ENCODE results near the gene TSLP. TPM values are rescaled to one million over a fixed set of nuclear protein-coding genes. Genes with fewer than 3 reads are reported as not detected.

Gene TSLP
- total RNA-seq, 1 experiment from 2014 or later: not detected

DNA sequence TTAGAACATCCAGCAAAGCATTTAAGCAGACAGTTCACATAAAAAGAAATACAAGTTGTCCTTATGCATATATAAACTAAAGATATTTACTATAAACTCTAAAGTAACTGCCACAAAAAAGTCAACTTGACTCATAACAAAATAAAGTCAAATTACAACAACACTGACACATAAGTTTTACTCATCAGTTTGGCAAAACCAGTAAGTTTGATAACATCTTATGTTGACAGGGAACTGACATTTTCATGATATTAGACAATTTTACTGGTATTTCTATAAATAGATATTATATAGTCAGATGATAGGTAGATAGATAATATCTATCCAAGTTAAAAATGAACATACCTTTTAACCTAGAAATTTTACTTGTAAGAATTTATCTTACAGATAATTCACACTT is 9.9 kb upstream of the TSLP start:
- Histone ChIP-seq H3K79me2 (ENCODE audit: low read length) (no peaks in the 10 kb centered on the region), H3K4me2 (ENCODE audit: low read length) (peak overlapping the region; percentile 62), H3K9me2 (replicated peaks; ENCODE audit: low read length) (no peaks in the 10 kb centered on the region), H3K36me3 (ENCODE audit: low read depth, low read length) (no peaks in the 10 kb centered on the region), H3K27ac (ENCODE audit: low read length) (peak overlapping the region; percentile 79), H3K9ac (ENCODE audit: low read length) (peak overlapping the region; percentile 55; the same call in 1 of the 2 replicates), H3K4me1 (ENCODE audit: insufficient read depth, low read length) (peaks cover 50% of the 10 kb centered on the region), H3K27me3 (ENCODE audit: low read length) (no peaks in the 10 kb centered on the region), H2AFZ (ENCODE audit: low read length) (no peak overlapping the region), H3K9me3 (ENCODE audit: low read length) (no peaks in the 10 kb centered on the region), H4K20me1 (ENCODE audit: low read length) (no peaks in the 10 kb centered on the region), H3F3A (ENCODE audit: low read length, unreplicated experiment) (no peaks in the 10 kb centered on the region), H3K4me3 (ENCODE audit: low read length) (no peak overlapping the region)
- ATAC-seq: peak; percentile 62
- POLR2A ChIA-PET (ENCODE audit: unreplicated experiment): no interaction called here
- CTCF ChIA-PET: interaction anchor here (0.6 kb wide), 1 partner anchor 271 kb away, joined by 3 read pairs; no protein-coding TSS in a partner anchor
- no peak for TF ChIP-seq EZH2 (IDR thresholded peaks at IDR 0.05; ENCODE audit: low read length, unreplicated experiment)
- TF ChIP-seq, protein P1, sequence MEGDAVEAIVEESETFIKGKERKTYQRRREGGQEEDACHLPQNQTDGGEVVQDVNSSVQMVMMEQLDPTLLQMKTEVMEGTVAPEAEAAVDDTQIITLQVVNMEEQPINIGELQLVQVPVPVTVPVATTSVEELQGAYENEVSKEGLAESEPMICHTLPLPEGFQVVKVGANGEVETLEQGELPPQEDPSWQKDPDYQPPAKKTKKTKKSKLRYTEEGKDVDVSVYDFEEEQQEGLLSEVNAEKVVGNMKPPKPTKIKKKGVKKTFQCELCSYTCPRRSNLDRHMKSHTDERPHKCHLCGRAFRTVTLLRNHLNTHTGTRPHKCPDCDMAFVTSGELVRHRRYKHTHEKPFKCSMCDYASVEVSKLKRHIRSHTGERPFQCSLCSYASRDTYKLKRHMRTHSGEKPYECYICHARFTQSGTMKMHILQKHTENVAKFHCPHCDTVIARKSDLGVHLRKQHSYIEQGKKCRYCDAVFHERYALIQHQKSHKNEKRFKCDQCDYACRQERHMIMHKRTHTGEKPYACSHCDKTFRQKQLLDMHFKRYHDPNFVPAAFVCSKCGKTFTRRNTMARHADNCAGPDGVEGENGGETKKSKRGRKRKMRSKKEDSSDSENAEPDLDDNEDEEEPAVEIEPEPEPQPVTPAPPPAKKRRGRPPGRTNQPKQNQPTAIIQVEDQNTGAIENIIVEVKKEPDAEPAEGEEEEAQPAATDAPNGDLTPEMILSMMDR (conservative IDR thresholded peaks at IDR 0.05; ENCODE audit: low read depth, low read length): no peak
- no peak for TF ChIP-seq EZH2phosphoT487 (IDR thresholded peaks at IDR 0.05; ENCODE audit: borderline replicate concordance, low read length)
- intact Hi-C loops (cut with micrococcal nuclease): loop anchor here (1.0 to 5.0 kb wide), 4 partner anchors 93 to 209 kb away; no protein-coding TSS in a partner anchor
- no TSS peak for BruUV-seq (replicated peaks)
- DNase-seq: peak; percentile 90

DNA sequence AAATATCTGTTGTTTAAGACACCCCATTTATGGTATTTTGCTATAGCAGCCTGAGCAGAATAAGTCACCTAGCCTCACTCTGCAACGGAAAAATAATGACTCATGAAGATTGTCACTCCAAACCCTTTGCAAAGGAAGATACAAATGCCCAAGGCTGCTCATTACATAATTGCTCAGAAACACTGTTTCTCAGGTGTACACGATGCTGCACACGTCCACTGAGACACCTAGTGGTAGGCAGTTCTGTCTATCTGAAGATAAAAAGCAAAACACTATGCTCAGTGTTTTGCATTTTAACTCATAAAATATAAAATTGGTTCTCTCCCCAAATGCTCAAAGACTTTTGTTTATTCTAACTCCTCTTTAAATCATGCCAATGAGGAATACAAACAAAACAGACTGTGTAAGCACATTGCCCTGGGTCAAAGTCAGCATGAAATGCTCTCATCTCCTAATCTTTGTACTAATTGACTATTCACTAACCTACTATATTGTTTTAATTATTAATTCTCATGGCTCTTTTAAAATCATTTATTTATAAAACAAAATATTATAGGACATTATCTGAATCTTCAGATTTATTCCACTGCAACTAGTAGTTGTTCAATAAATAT is 7.7 kb upstream of the TSLP start:
- peak; percentile 83 for ATAC-seq
- Histone ChIP-seq H3K9me3 (ENCODE audit: low read length) (no peaks in the 10 kb centered on the region), H3K4me2 (ENCODE audit: low read length) (peak overlapping the region; percentile 28), H3K9ac (ENCODE audit: low read length) (no peak overlapping the region), H3K4me1 (ENCODE audit: insufficient read depth, low read length) (peaks cover 33% of the 10 kb centered on the region), H3F3A (ENCODE audit: low read length, unreplicated experiment) (no peaks in the 10 kb centered on the region), H2AFZ (ENCODE audit: low read length) (no peak overlapping the region), H3K27me3 (ENCODE audit: low read length) (no peaks in the 10 kb centered on the region), H4K20me1 (ENCODE audit: low read length) (no peaks in the 10 kb centered on the region), H3K36me3 (ENCODE audit: low read depth, low read length) (no peaks in the 10 kb centered on the region), H3K79me2 (ENCODE audit: low read length) (no peaks in the 10 kb centered on the region), H3K27ac (ENCODE audit: low read length) (peak overlapping the region; percentile 28; the same call in 1 of the 2 replicates), H3K9me2 (replicated peaks; ENCODE audit: low read length) (no peaks in the 10 kb centered on the region), H3K4me3 (ENCODE audit: low read length) (no peak overlapping the region)
- no TSS peak for BruUV-seq (replicated peaks)
- peak; percentile 93 for DNase-seq
- TF ChIP-seq EZH2 (IDR thresholded peaks at IDR 0.05; ENCODE audit: low read length, unreplicated experiment): no peak
- TF ChIP-seq, protein P1 (conservative IDR thresholded peaks at IDR 0.05; ENCODE audit: low read depth, low read length): peak; percentile 95
- intact Hi-C loops (cut with micrococcal nuclease): loop anchor here (1.0 to 5.0 kb wide), 5 partner anchors 164 to 307 kb away; no protein-coding TSS in a partner anchor
- CTCF ChIA-PET: no interaction called here
- POLR2A ChIA-PET (ENCODE audit: unreplicated experiment): no interaction called here

DNA sequence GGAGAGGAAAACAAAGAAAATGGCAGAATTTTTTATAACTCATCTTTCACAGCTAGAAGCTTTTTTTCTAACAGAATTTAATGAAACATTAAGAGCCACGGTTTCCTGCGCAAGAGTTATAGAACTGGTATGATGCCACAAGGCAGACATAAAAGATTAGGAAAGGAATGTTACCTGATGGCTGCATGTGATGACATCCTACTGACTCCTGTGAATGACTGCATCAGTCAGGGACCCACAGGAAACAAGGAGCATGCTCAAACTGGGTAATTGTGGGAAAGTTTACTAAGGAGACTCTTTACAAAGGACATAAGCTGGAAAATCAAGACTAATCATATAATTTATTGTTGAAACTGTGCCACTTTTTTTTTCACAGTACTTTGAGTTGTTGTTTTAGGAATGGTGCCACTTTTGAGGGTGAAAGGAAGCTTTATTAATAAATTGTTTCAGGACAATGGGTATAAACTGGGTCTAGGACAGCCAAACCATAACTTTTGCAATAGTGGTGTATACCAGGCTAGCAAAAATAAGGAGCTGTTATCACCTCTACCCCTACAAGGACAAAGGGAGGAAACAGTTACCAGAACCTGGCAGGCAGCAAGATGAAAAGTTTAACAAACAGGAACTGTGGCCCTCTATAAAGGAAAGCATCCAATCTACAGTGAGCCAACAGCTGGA is 5.1 kb upstream of the TSLP start:
- H3F3A ChIP-seq (ENCODE audit: low read length, unreplicated experiment): no peaks in the 10 kb centered on the region
- no peaks in the 10 kb centered on the region for H3K27me3 ChIP-seq (ENCODE audit: low read length)
- no peaks in the 10 kb centered on the region for H3K36me3 ChIP-seq (ENCODE audit: low read depth, low read length)
- CTCF ChIA-PET: no interaction called here
- no peak for ATAC-seq
- H3K4me1 ChIP-seq (ENCODE audit: insufficient read depth, low read length): peaks cover 24% of the 10 kb centered on the region
- DNase-seq: peak; percentile 23
- H3K27ac ChIP-seq (ENCODE audit: low read length): no peak overlapping the region
- intact Hi-C loops (cut with micrococcal nuclease): no loop called here
- no peaks in the 10 kb centered on the region for H4K20me1 ChIP-seq (ENCODE audit: low read length)
- H3K9me3 ChIP-seq (ENCODE audit: low read length): no peaks in the 10 kb centered on the region
- POLR2A ChIA-PET (ENCODE audit: unreplicated experiment): no interaction called here
- no TSS peak for BruUV-seq (replicated peaks)
- no peak overlapping the region for H3K9ac ChIP-seq (ENCODE audit: low read length)
- H3K4me3 ChIP-seq (ENCODE audit: low read length): no peak overlapping the region
- no peak overlapping the region for H3K4me2 ChIP-seq (ENCODE audit: low read length)
- H3K9me2 ChIP-seq (replicated peaks; ENCODE audit: low read length): no peaks in the 10 kb centered on the region
- H3K79me2 ChIP-seq (ENCODE audit: low read length): no peaks in the 10 kb centered on the region
- TF ChIP-seq, protein P1 (conservative IDR thresholded peaks at IDR 0.05; ENCODE audit: low read depth, low read length): no peak
- TF ChIP-seq EZH2 (IDR thresholded peaks at IDR 0.05; ENCODE audit: low read length, unreplicated experiment): no peak
- no peak for TF ChIP-seq EZH2phosphoT487 (IDR thresholded peaks at IDR 0.05; ENCODE audit: borderline replicate concordance, low read length)
- H2AFZ ChIP-seq (ENCODE audit: low read length): no peak overlapping the region

All from PC-3 (cell line).